T47D (cell line): ENCODE results near the gene PAXIP1.
"Not testable (repeated sequence)": the region's sequence is repeated elsewhere in the genome, so short reads cannot be mapped to it uniquely, and the experiment has no call there.

Experiments used
- DNase-seq, 2 experiments: peaks; one replicate each; pipeline versions ENCODE4 v3.0.0 to v3.0.0-alpha.2; 2011 to 2012; ENCODE audit warnings: low read depth in 1 of 2, low spot score in 1 of 2
- JUND ChIP-seq: IDR thresholded peaks from 2 replicates; pipeline ENCODE4 v1.6.1; 2012; ENCODE audit warnings: low read depth
- in situ Hi-C: cut with HindIII; loops from 2 replicates; pipeline ENCODE4 v1.10.0; 2016; ENCODE audit warnings: low sequenced_read_pairs, low pct_unique_long_range_greater_than_20kb

PAXIP1 gene

GRCh38 chr7:154956427-154956826, 46.5 kb downstream of the PAXIP1 start:
- no peak for DNase-seq
- in situ Hi-C loops, result no loop called here
- TF ChIP-seq JUND, result no peak

- in situ Hi-C loops, result no loop called here
- no peak for TF ChIP-seq JUND
- DNase-seq, result peak in 1 of 2 experiments; percentile 54
Observed at GRCh38 chr7:154953006-154953684, 49.8 kb downstream of the PAXIP1 start.

- in situ Hi-C loops, result no loop called here
Observed at GRCh38 chr7:154950960-154951359, 52.0 kb downstream of the PAXIP1 start.

GRCh38 chr7:154947604-154948003, 55.3 kb downstream of the PAXIP1 start:
- DNase-seq, result no peak
- TF ChIP-seq JUND, result no peak
- in situ Hi-C loops, result no loop called here

More at GRCh38 chr7:154950960-154951359, 52.0 kb downstream of the PAXIP1 start:
- no peak for DNase-seq
- no peak for TF ChIP-seq JUND

GRCh38 chr7:154946166-154946565, 56.8 kb downstream of the PAXIP1 start:
- no peak for TF ChIP-seq JUND
- no peak for DNase-seq
- in situ Hi-C loops, result no loop called here

- TF ChIP-seq JUND, result no peak
- in situ Hi-C loops, result no loop called here
- no peak for DNase-seq
Observed at GRCh38 chr7:154943906-154944305, 59.0 kb downstream of the PAXIP1 start.

- TF ChIP-seq JUND, result no peak
- no peak for DNase-seq
- in situ Hi-C loops, result no loop called here
Observed at GRCh38 chr7:154942691-154943090, 60.2 kb downstream of the PAXIP1 start.

- in situ Hi-C loops, result no loop called here
- no peak for TF ChIP-seq JUND
- DNase-seq, result no peak
Observed at GRCh38 chr7:154937837-154938236, 65.1 kb downstream of the PAXIP1 start.

GRCh38 chr7:154934353-154934952, 68.5 kb downstream of the PAXIP1 start:
- in situ Hi-C loops, DNase-seq: not testable (repeated sequence)

GRCh38 chr7:154931906-154932305, 71.0 kb downstream of the PAXIP1 start:
- in situ Hi-C loops, result no loop called here
- TF ChIP-seq JUND, result no peak
- peak in 1 of 2 experiments; percentile 40 for DNase-seq

- TF ChIP-seq JUND, result no peak
- in situ Hi-C loops, result no loop called here
- peak in 1 of 2 experiments; percentile 16 for DNase-seq
Observed at GRCh38 chr7:154929006-154929726, 73.8 kb downstream of the PAXIP1 start.

- DNase-seq, result peak; percentile 48 to 95
- in situ Hi-C loops, result no loop called here
- TF ChIP-seq JUND, result no peak
Observed at GRCh38 chr7:154928136-154929005, 74.6 kb downstream of the PAXIP1 start.
